A673 (cell line): ENCODE measurements around the gene SUOX.

Experiments
- CTCF ChIP-seq: fragments of 300-800, 200-600 bp; sonication (generic); conservative IDR thresholded peaks from 2 replicates; pipeline ENCODE4 v1.5.1; 2017; ENCODE audit warnings: low read depth, mild to moderate bottlenecking, antibody characterized with exemption, low read length, moderate library complexity, mixed read lengths
- EZH2 ChIP-seq: fragments of 200-600 bp; sonication (generic); IDR thresholded peaks from 2 replicates; pipeline ENCODE4 v1.6.1; 2017; ENCODE audit warnings: borderline replicate concordance, low read depth, mild to moderate bottlenecking, mixed read lengths, antibody characterized with exemption, low read length; ENCODE audit not compliant: poor library complexity, severe bottlenecking

GRCh38 chr12:56020423-56021184, 23.5 kb downstream of the SUOX start, which contains the start of gene IKZF4:
- TF ChIP-seq EZH2: no peak
- no peak for TF ChIP-seq CTCF
